Esophagus squamous epithelium (tissue), 4 donors: Measurements from ENCODE around the gene BAG3.

Source experiments
- CTCF ChIP-seq, 6 experiments: fragments of 450-650 bp in 4 of 6; fragments of 200-600 bp in 2 of 6; sonication (generic) in 2 of 6; IDR thresholded peaks; one replicate each; pipeline ENCODE4 v1.5.1; 2016 to 2019; ENCODE audit warnings: antibody characterized with exemption in 6 of 6, mild to moderate bottlenecking in 4 of 6, moderate library complexity in 4 of 6
- POLR2A ChIP-seq, 4 donors: fragments of 450-650 bp; IDR thresholded peaks; one replicate each; pipeline ENCODE4 v1.6.1; 2017; ENCODE audit warnings: antibody characterized with exemption in 4 of 4, mild to moderate bottlenecking in 4 of 4, moderate library complexity in 3 of 4

GRCh38 chr10:119637631-119638030, 13.5 kb upstream of the BAG3 start:
- TF ChIP-seq CTCF (IDR thresholded peaks at IDR 0.05) (no peak), POLR2A (IDR thresholded peaks at IDR 0.05) (no peak)
